HepG2 (cell line): ENCODE measurements around the gene ADGRV1. TPM values are rescaled to one million over a fixed set of nuclear protein-coding genes. Genes with fewer than 3 reads are reported as not detected.

ENCODE experiments used
- ATAC-seq: fragments of 200-7000 bp; cut with Tn5 transposase; 3 replicates; pipeline ENCODE4 v1.9.1; 2020; ENCODE audit warnings: mild to moderate bottlenecking, moderate library complexity
- BruUV-seq: library from RNA; stranded (reverse); fragments of 400-500 nt; replicated peaks from 2 replicates; lab custom pipeline; 2021; lab: Mats Ljungman, UMichigan
- CTCF ChIA-PET: fragments of 300-600 bp; formaldehyde crosslinking; extraction: SDS; loops from one replicate; lab custom pipeline; 2021; ENCODE audit warnings: low total read pairs, inconsistent platforms, low intra/inter-chr PET ratio; lab: Yijun Ruan, JAX
- POLR2A ChIA-PET: fragments of 350-600 bp; sonication (Branson Sonifier 250); formaldehyde crosslinking; loops from one replicate; lab custom pipeline; 2020; ENCODE audit warnings: antibody characterized with exemption, inconsistent platforms; lab: Yijun Ruan, JAX
- DNase-seq: peaks from one replicate; pipeline ENCODE4 v3.0.0-alpha.2; 2015; ENCODE audit warnings: low spot score
- FAIRE-seq: peaks from 3 replicates; lab custom pipeline; 2011; peaks lifted over from hg19 to GRCh38; lab: Jason Lieb, UNC
- H2AFZ ChIP-seq: one replicate; pipeline ENCODE4 v1.6.1; 2011; ENCODE audit warnings: low read length, inconsistent platforms
- H3K27ac ChIP-seq: fragments of 300-600 bp; 3 replicates; pipeline ENCODE4 v1.8.0; 2011; ENCODE audit warnings: mixed run types, mild to moderate bottlenecking, mixed read lengths, low read length, inconsistent platforms; ENCODE audit not compliant: insufficient read depth; ENCODE audit errors: extremely low read length
- H3K27me3 ChIP-seq, 2 experiments: fragments of 200-600 bp in 1 of 2; 2 replicates in 1 of 2; 3 replicates in 1 of 2; pipeline versions ENCODE4 v1.6.0 to v1.8.0; 2011; ENCODE audit warnings: low read length in 2 of 2, mild to moderate bottlenecking in 2 of 2, moderate library complexity in 2 of 2, inconsistent platforms in 1 of 2; ENCODE audit not compliant: insufficient read depth in 2 of 2, control insufficient read depth in 1 of 2
- H3K36me3 ChIP-seq, 2 experiments: fragments of 200-600 bp in 1 of 2; replicated peaks in 1 of 2; 2 replicates in 1 of 2; 3 replicates in 1 of 2; pipeline versions ENCODE4 v1.5.1 to v1.8.0; 2011; ENCODE audit warnings: low read length in 2 of 2, inconsistent platforms in 1 of 2; ENCODE audit not compliant: insufficient read depth in 2 of 2, control insufficient read depth in 1 of 2
- H3K4me1 ChIP-seq: 2 replicates; pipeline ENCODE4 v1.5.1; 2012; ENCODE audit warnings: low read length, inconsistent platforms; ENCODE audit not compliant: insufficient read depth
- H3K4me2 ChIP-seq: 2 replicates; pipeline ENCODE4 v1.6.0; 2011; ENCODE audit warnings: low read depth, low read length, inconsistent platforms
- H3K4me3 ChIP-seq, 3 experiments: fragments of 200-600 bp in 1 of 3; sonication (generic), shearing (Covaris generic) in 1 of 3; replicated peaks in 1 of 3; 2 replicates each; pipeline ENCODE4 v1.5.1; 2011 to 2016; ENCODE audit warnings: low read length in 3 of 3, inconsistent platforms in 2 of 3, low read depth in 2 of 3, mild to moderate bottlenecking in 2 of 3, control low read depth in 1 of 3, mixed read lengths in 1 of 3; ENCODE audit not compliant: insufficient read depth in 1 of 3
- H3K79me2 ChIP-seq: one replicate; pipeline ENCODE4 v1.6.1; 2011; ENCODE audit warnings: low read length, inconsistent platforms; ENCODE audit not compliant: insufficient read depth
- H3K9ac ChIP-seq: 2 replicates; pipeline ENCODE4 v1.6.0; 2011; ENCODE audit warnings: mild to moderate bottlenecking, low read depth, low read length, inconsistent platforms; ENCODE audit not compliant: insufficient read depth
- H3K9me3 ChIP-seq: 2 replicates; pipeline ENCODE4 v1.5.1; 2012; ENCODE audit warnings: mild to moderate bottlenecking, low read length
- H4K20me1 ChIP-seq: 2 replicates; pipeline ENCODE4 v1.6.0; 2011; ENCODE audit warnings: inconsistent platforms, mild to moderate bottlenecking, low read length, moderate library complexity; ENCODE audit not compliant: insufficient read depth
- CC2D1A ChIP-seq: sonication (generic); formaldehyde crosslinking; IDR thresholded peaks from 2 replicates; pipeline ENCODE4 v1.8.1; 2023; ENCODE audit warnings: mild to moderate bottlenecking, missing genetic modification reagents
- FOXJ3 ChIP-seq: sonication (generic); formaldehyde crosslinking; IDR thresholded peaks from 2 replicates; pipeline ENCODE4 v1.4.0; 2020; ENCODE audit warnings: missing genetic modification reagents, mild to moderate bottlenecking, borderline replicate concordance
- KAT8 ChIP-seq: IDR thresholded peaks from 2 replicates; pipeline ENCODE4 v1.6.1; 2016; ENCODE audit warnings: missing genetic modification reagents, missing compliant biosample characterization
- KLF12 ChIP-seq: sonication (generic); formaldehyde crosslinking; IDR thresholded peaks from 2 replicates; pipeline ENCODE4 v1.4.0; 2020; ENCODE audit warnings: missing genetic modification reagents, borderline replicate concordance
- RAD21 ChIP-seq: fragments of 450-650 bp; formaldehyde crosslinking; IDR thresholded peaks from 2 replicates; pipeline ENCODE4 v1.5.0; 2020; ENCODE audit warnings: mild to moderate bottlenecking
- SMC3 ChIP-seq: IDR thresholded peaks from 2 replicates; pipeline ENCODE4 v1.6.1; 2011; ENCODE audit warnings: low read length, improper control_type of control experiment
- SOX6 ChIP-seq, 2 experiments: fragments of 450-650 bp in 1 of 2; sonication (generic) in 1 of 2; formaldehyde crosslinking in 1 of 2; IDR thresholded peaks; 2 replicates each; pipeline versions ENCODE4 v1.4.0 to v1.6.1; 2017 to 2020; ENCODE audit warnings: antibody characterized with exemption in 1 of 2, mild to moderate bottlenecking in 1 of 2, missing genetic modification reagents in 1 of 2
- ZNF331 ChIP-seq: sonication (generic); formaldehyde crosslinking; IDR thresholded peaks from 2 replicates; pipeline ENCODE4 v1.4.0; 2020; ENCODE audit warnings: missing genetic modification reagents
- WGBS: methylation state at CpG from one replicate; pipeline ENCODE4 v1.1.6; 2017; ENCODE audit warnings: low lambda C conversion rate; 5-methylcytosine and 5-hydroxymethylcytosine counted together
- in situ Hi-C: cut with HindIII; loops from 2 replicates; pipeline ENCODE4 v1.10.0; 2017; ENCODE audit warnings: low pct_unique_long_range_greater_than_20kb; ENCODE audit not compliant: extremely low pct_ligation_motif_present
- intact Hi-C: fragments of 100-400 bp; cut with micrococcal nuclease; formaldehyde crosslinking; loops from one replicate; pipeline ENCODE4 v1.10.0; 2022; ENCODE audit not compliant: unreplicated experiment
- polyA plus RNA-seq, 8 experiments: library from polyadenylated mRNA; depleted of rRNA in 3 of 8; stranded (reverse) in 7 of 8; unstranded in 1 of 8; fragments of >200 nt; fragmentation: Illumina TruSeq in 4 of 8; extraction: Trizol in 4 of 8; gene quantifications; 2 replicates each; pipeline versions ENCODE4 v1.2.1 to v1.2.3, GENCODE V29; 2011 to 2016; ENCODE audit warnings: low read depth in 4 of 8, missing spikeins in 1 of 8, mixed read lengths in 1 of 8; ENCODE audit not compliant: insufficient read depth in 1 of 8
- total RNA-seq, 5 experiments: library from RNA; depleted of rRNA; stranded (reverse); fragments of >200 nt; fragmentation: Illumina TruSeq; extraction: Trizol; gene quantifications; 2 replicates each; pipeline ENCODE4 v1.2.3, GENCODE V29; 2016; ENCODE audit warnings: low read depth in 1 of 5
- TF ChIP-seq, protein P1 (sequence below), 2 experiments: sonication (generic) in 1 of 2; formaldehyde crosslinking in 1 of 2; IDR thresholded peaks; 2 replicates each; pipeline versions ENCODE4 v1.4.0 to v1.6.1; 2018 to 2020; ENCODE audit warnings: missing genetic modification reagents in 2 of 2, borderline replicate concordance in 1 of 2, low read depth in 1 of 2, mild to moderate bottlenecking in 1 of 2, missing biosample characterization in 1 of 2
- TF ChIP-seq, protein P2 (sequence below): IDR thresholded peaks from 2 replicates; pipeline ENCODE4 v1.6.1; 2012; ENCODE audit warnings: low read depth, low read length, improper control_type of control experiment
- TF ChIP-seq, protein P3 (sequence below): IDR thresholded peaks from 2 replicates; pipeline ENCODE4 v1.4.0; 2020; ENCODE audit warnings: mild to moderate bottlenecking, missing genetic modification reagents
- TF ChIP-seq, protein P4 (sequence below): sonication (generic); formaldehyde crosslinking; IDR thresholded peaks from 2 replicates; pipeline ENCODE4 v1.4.0; 2020; ENCODE audit warnings: missing genetic modification reagents

ADGRV1 gene
- total and polyA plus RNA-seq, 2 of the 13 experiments (the other 11 are each of a cell fraction or from before 2014, with no cell fraction given): 1.7 to 3.9 TPM

DNA sequence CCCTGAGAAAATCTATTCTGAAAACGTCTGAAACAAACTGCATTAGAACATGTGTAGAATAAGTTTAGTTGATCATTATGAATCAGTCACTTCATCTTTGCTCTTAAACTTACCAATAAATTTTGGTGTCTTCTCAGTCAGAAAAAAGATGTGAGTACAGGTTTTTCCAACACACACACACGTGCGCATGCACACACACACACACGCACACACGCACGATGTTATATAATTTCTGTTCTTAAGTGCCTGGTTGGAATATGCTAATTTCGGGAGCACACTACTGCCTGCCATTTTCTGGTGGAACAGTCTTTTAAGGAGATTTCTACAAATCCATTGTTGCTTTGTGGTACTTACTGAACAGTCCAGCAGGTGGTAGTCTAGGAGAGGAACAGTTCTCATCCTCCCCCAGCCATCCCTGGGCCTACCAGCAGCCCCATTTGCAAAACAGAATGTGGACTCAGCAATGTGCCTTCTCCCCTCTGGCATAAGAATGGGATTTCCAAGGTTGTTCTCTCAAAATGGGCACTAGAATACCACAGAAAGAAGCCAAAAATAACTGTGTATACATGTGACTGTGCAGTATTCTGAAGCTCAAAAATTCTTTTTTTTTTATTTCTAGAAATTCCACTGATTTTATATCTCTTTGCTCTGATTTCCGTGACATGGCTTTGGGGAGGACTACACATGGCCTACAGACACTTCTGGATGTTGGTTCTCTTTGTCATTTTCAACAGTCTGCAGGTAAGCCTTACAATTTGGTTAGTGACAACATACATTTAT, 543.2 kb downstream of the ADGRV1 start:
- Histone ChIP-seq H3K9ac (no peak overlapping the region), H4K20me1 (no peaks in the 10 kb centered on the region), H3K27ac (no peak overlapping the region), H3K79me2 (no peaks in the 10 kb centered on the region), H2AFZ (peak overlapping the region; percentile 52), H3K36me3 (no peaks in the 10 kb centered on the region), H3K27me3 (no peaks in the 10 kb centered on the region), H3K9me3 (no peaks in the 10 kb centered on the region), H3K4me2 (peak overlapping the region; percentile 47), H3K4me3 (no peak overlapping the region), H3K4me1 (peaks cover 11% of the 10 kb centered on the region)
- WGBS: 22% methylated on average over 8 of the region's 8 CpGs
- POLR2A ChIA-PET: no interaction called here
- no TSS peak for BruUV-seq
- intact Hi-C loops: loop anchor here (1.0 to 2.0 kb wide), 6 partner anchors 119 to 318 kb away; no protein-coding TSS in a partner anchor
- FAIRE-seq (peak; percentile 92), DNase-seq (peak; percentile 64), ATAC-seq (peak; percentile 99)
- CTCF ChIA-PET: interaction anchor here (1.0 to 4.6 kb wide), 4 partner anchors 125 to 318 kb away, joined by 3 to 60 read pairs (median 13); partner anchors contain the start of gene ARRDC3
- in situ Hi-C loops: loop anchor here (10.0 kb wide), 2 partner anchors 283 to 313 kb away; partner anchors contain the start of gene ARRDC3
- TF ChIP-seq ZNF331 (CRISPR knock-in tag): peak; percentile 13; the same call in 1 of the 2 replicates
- no peak for TF ChIP-seq SOX6 (IDR thresholded peaks at IDR 0.05)
- TF ChIP-seq SOX6 (CRISPR knock-in tag; IDR thresholded peaks at IDR 0.05): peak; percentile 30; the same call in 1 of the 2 replicates
- 0 out of 2 replicates have a peak, but pooled peaks have one; percentile 30 for TF ChIP-seq KAT8
- TF ChIP-seq SMC3: peak; percentile 96
- no peak for TF ChIP-seq KLF12 (CRISPR knock-in tag)
- TF ChIP-seq FOXJ3 (CRISPR knock-in tag): peak; percentile 17; the same call in 1 of the 2 replicates
- peak; percentile 87 for TF ChIP-seq RAD21 (CRISPR knock-in tag)
- TF ChIP-seq, protein P1, sequence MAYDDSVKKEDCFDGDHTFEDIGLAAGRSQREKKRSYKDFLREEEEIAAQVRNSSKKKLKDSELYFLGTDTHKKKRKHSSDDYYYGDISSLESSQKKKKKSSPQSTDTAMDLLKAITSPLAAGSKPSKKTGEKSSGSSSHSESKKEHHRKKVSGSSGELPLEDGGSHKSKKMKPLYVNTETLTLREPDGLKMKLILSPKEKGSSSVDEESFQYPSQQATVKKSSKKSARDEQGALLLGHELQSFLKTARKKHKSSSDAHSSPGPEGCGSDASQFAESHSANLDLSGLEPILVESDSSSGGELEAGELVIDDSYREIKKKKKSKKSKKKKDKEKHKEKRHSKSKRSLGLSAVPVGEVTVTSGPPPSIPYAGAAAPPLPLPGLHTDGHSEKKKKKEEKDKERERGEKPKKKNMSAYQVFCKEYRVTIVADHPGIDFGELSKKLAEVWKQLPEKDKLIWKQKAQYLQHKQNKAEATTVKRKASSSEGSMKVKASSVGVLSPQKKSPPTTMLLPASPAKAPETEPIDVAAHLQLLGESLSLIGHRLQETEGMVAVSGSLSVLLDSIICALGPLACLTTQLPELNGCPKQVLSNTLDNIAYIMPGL (CRISPR knock-in tag; IDR thresholded peaks at IDR 0.05; ENCODE audit: borderline replicate concordance in 1 of 2, low read depth in 1 of 2): peak in 1 of 2 experiments; percentile 58; a peak in 2 of 4 replicates
- TF ChIP-seq, protein P2, sequence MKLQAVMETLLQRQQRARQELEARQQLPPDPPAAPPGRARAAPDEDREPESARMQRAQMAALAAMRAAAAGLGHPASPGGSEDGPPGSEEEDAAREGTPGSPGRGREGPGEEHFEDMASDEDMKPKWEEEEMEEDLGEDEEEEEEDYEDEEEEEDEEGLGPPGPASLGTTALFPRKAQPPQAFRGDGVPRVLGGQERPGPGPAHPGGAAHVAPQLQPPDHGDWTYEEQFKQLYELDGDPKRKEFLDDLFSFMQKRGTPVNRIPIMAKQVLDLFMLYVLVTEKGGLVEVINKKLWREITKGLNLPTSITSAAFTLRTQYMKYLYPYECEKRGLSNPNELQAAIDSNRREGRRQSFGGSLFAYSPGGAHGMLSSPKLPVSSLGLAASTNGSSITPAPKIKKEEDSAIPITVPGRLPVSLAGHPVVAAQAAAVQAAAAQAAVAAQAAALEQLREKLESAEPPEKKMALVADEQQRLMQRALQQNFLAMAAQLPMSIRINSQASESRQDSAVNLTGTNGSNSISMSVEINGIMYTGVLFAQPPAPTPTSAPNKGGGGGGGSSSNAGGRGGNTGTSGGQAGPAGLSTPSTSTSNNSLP: peak; percentile 40; the same call in 1 of the 2 replicates
- TF ChIP-seq CC2D1A (CRISPR knock-in tag): no peak
- TF ChIP-seq, protein P3, sequence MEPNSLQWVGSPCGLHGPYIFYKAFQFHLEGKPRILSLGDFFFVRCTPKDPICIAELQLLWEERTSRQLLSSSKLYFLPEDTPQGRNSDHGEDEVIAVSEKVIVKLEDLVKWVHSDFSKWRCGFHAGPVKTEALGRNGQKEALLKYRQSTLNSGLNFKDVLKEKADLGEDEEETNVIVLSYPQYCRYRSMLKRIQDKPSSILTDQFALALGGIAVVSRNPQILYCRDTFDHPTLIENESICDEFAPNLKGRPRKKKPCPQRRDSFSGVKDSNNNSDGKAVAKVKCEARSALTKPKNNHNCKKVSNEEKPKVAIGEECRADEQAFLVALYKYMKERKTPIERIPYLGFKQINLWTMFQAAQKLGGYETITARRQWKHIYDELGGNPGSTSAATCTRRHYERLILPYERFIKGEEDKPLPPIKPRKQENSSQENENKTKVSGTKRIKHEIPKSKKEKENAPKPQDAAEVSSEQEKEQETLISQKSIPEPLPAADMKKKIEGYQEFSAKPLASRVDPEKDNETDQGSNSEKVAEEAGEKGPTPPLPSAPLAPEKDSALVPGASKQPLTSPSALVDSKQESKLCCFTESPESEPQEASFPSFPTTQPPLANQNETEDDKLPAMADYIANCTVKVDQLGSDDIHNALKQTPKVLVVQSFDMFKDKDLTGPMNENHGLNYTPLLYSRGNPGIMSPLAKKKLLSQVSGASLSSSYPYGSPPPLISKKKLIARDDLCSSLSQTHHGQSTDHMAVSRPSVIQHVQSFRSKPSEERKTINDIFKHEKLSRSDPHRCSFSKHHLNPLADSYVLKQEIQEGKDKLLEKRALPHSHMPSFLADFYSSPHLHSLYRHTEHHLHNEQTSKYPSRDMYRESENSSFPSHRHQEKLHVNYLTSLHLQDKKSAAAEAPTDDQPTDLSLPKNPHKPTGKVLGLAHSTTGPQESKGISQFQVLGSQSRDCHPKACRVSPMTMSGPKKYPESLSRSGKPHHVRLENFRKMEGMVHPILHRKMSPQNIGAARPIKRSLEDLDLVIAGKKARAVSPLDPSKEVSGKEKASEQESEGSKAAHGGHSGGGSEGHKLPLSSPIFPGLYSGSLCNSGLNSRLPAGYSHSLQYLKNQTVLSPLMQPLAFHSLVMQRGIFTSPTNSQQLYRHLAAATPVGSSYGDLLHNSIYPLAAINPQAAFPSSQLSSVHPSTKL (CRISPR knock-in tag): peak; percentile 29; the same call in 1 of the 2 replicates
- TF ChIP-seq, protein P4, sequence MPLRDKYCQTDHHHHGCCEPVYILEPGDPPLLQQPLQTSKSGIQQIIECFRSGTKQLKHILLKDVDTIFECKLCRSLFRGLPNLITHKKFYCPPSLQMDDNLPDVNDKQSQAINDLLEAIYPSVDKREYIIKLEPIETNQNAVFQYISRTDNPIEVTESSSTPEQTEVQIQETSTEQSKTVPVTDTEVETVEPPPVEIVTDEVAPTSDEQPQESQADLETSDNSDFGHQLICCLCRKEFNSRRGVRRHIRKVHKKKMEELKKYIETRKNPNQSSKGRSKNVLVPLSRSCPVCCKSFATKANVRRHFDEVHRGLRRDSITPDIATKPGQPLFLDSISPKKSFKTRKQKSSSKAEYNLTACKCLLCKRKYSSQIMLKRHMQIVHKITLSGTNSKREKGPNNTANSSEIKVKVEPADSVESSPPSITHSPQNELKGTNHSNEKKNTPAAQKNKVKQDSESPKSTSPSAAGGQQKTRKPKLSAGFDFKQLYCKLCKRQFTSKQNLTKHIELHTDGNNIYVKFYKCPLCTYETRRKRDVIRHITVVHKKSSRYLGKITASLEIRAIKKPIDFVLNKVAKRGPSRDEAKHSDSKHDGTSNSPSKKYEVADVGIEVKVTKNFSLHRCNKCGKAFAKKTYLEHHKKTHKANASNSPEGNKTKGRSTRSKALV (CRISPR knock-in tag): no peak
